Glomerular endothelial cell (primary cell): ENCODE results near the gene ZFP64. TPM values are rescaled to one million over a fixed set of nuclear protein-coding genes. Genes with fewer than 3 reads are reported as not detected.
"Not testable (repeated sequence)": the region's sequence is repeated elsewhere in the genome, so short reads cannot be mapped to it uniquely, and the experiment has no call there.

ENCODE experiments used
- DNase-seq: peaks from one replicate; pipeline ENCODE4 v3.0.0-alpha.2; 2011; ENCODE audit warnings: low read depth, low spot score; ENCODE audit errors: extremely low read depth
- total RNA-seq: library from RNA; depleted of rRNA; stranded (reverse); fragments of >200 nt; gene quantifications from 2 replicates; pipeline ENCODE4 v1.2.3, GENCODE V29; 2015

The ZFP64 gene
- total RNA-seq = 40.2 and 51.8 TPM in 2 replicates

GRCh38 chr20:52191132-52191915 lies at the start of gene ZFP64:
TSS of gene ZFP64 (minus strand) at chr20:52191779. CDS start at chr20:52191636, 143 bp downstream.
- DNase-seq = no peak

- DNase-seq = no peak
These were observed 49.2 kb upstream of the ZFP64 start for GRCh38 chr20:52240802-52241201.

- no peak for DNase-seq
These were observed 47.5 kb upstream of the ZFP64 start for GRCh38 chr20:52239102-52239501.

- DNase-seq = no peak
These were observed 44.7 kb upstream of the ZFP64 start for GRCh38 chr20:52236292-52236691.

GRCh38 chr20:52235129-52235528 lies 43.5 kb upstream of the ZFP64 start:
- no peak for DNase-seq

GRCh38 chr20:52234302-52235045 lies 42.9 kb upstream of the ZFP64 start:
- DNase-seq = no peak

- DNase-seq = no peak
These were observed 39.7 kb upstream of the ZFP64 start for GRCh38 chr20:52231230-52231746.

- no peak for DNase-seq
These were observed 38.8 kb upstream of the ZFP64 start for GRCh38 chr20:52230409-52230808.

GRCh38 chr20:52229346-52229745 lies 37.8 kb upstream of the ZFP64 start:
- not testable (repeated sequence) for DNase-seq

- no peak for DNase-seq
These were observed 34.8 kb upstream of the ZFP64 start for GRCh38 chr20:52226370-52226769.

- no peak for DNase-seq
These were observed 33.3 kb upstream of the ZFP64 start for GRCh38 chr20:52224920-52225319.

GRCh38 chr20:52221362-52221761 lies 29.8 kb upstream of the ZFP64 start:
- DNase-seq = not testable (repeated sequence)

GRCh38 chr20:52220891-52221290 lies 29.3 kb upstream of the ZFP64 start:
- not testable (repeated sequence) for DNase-seq

GRCh38 chr20:52219441-52219840 lies 27.9 kb upstream of the ZFP64 start:
- DNase-seq = no peak

- no peak for DNase-seq
These were observed 26.3 kb upstream of the ZFP64 start for GRCh38 chr20:52217689-52218395.

GRCh38 chr20:52213995-52214394 lies 22.4 kb upstream of the ZFP64 start:
- no peak for DNase-seq

GRCh38 chr20:52212943-52213342 lies 21.4 kb upstream of the ZFP64 start:
- no peak for DNase-seq

GRCh38 chr20:52210037-52210990 lies 18.7 kb upstream of the ZFP64 start:
- no peak for DNase-seq

GRCh38 chr20:52209154-52209571 lies 17.6 kb upstream of the ZFP64 start:
- no peak for DNase-seq
